AG08395 (cell line): ENCODE data around the gene CLEC1B.
"Not testable (repeated sequence)": the region's sequence is repeated elsewhere in the genome, so short reads cannot be mapped to it uniquely, and the experiment has no call there.

Experiments used
- DNase-seq: peaks from one replicate; pipeline ENCODE4 v3.0.0; 2012; ENCODE audit warnings: mixed read lengths, low spot score

The CLEC1B gene

DNA sequence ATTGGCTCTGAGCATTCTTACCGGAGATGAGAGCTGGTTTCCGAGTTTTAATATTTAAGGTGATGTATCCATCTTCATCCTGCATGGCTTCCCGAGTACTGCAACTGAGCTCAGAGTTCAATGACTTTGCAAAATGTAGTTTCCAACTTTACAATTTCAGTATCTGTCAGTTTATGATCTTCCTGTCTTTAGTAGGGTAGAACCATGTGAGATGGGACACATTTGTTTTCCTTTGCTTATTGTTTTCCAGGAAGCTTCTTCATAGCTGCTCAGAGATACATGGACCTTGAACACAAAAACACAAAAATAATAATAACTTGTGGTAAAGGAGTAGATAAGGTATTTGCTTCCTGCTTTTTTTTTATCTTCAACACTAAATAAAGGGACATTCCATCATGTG, at the start of gene CLEC1B:
CLEC1B (minus strand) TSS at position 106 of the 400 bp plus-strand sequence; CDS start at position 85, 21 bp downstream.
- DNase-seq: no peak

DNA sequence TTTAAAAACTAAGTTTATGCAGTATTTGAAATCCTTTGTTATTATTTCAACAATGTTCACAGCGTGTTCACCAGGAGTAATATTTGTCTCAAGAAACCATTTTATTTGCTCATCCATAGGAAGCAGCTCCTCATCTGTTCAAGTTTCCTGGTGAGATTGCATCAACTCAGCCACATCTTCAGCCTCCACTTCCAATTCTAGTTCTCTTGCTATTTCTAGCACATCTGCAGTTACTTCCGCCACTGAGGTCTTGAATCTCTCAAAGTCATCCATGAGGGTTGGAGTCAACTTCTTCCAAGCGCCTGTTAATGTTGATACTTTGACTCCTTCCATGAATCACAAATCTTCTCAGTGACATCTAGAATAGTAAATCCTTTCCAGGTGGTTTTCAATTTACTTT, 49.6 kb upstream of the CLEC1B start:
- no peak for DNase-seq

DNA sequence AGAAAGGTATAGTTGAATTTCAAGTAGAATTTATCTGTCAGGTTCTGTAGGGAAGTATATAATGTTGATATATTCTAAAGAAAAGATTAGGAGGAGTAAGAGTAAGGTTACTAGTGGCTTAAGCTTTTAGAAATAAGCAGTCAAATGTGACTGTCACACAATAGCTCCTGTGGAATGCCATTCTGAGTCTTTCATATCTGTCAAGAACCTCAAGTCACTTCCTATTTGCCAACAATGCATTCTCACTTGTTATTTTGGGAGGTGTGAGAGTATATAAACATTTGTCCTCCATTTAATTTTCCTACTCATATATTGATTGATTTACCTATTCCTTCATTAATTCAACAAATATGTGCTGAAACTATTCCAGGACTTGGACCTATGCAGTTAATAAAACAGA, 43.2 kb upstream of the CLEC1B start:
- no peak for DNase-seq

DNA sequence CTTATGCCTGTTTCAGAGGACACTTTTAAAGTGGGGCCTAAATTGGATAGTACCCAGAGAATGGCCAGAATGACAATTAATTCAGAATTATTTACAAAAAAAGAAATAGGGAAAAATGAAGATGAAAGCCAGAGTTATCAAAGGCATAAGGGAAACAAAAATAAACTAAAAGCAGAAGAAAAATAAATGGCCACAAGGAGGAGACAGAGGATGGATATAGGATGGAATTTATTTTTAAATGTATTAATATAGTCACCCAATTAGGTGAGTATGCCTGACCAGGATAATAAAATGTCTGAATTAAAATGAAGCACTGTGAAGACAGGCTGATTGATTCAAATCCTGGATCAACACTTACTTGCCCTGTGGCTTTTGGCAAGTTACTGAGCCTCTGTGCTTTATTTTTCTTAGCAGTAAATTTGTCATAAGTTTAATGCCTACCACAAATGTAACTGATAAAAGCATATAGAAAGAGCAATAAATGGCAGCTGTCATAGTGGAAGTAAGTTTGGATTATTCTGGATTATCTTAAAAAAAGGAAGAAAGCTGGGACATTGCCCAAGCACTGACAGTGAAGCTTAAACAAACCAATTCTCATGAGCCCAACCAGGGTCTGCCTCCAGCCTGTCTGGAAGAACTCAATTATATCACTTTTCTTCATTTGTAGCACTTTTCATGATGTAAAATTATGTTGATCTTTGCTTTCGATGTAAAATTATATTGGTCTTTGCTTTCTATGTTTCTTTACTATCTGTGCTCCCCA, 35.0 kb upstream of the CLEC1B start:
- peak; percentile 22 for DNase-seq

DNA sequence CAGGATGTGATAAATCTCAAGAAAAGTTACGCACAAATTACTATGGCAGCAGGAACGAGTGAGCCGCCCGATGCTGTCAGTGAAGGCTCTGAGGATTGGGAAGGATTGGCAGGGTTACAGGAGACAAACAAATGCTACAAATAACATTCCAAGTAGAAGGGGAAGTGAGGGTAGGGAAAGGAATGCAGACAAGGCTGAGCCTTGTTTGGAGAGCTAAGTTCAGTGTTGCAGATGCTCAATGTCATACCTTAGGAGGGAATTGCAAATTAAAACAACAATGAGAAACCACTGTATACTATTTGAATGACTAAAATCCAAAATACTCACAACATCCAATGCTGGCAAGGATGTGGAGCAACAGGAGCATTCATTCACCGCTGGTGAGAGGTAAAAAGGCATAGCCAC, 32.9 kb upstream of the CLEC1B start:
- DNase-seq: peak; percentile 83

DNA sequence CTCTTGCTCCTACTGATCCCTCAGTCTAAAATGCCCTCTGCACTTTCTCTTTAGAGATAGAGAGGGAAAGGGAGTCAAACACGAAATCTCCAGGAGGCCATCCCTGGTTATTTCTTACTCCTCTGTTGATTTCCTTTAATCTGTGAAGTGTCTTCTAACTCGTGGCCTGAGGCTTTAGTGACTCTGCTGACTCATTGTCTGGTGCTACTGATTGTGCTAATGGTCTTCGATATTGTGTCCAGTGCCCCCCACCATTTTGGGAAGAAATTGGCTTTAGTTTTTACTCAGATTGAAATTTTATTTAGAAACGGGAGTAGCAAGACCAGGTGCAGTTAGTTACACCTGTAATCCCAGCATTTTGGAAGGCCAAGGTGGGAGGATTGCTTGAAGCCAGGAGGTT, 32.4 kb upstream of the CLEC1B start:
- DNase-seq: no peak

DNA sequence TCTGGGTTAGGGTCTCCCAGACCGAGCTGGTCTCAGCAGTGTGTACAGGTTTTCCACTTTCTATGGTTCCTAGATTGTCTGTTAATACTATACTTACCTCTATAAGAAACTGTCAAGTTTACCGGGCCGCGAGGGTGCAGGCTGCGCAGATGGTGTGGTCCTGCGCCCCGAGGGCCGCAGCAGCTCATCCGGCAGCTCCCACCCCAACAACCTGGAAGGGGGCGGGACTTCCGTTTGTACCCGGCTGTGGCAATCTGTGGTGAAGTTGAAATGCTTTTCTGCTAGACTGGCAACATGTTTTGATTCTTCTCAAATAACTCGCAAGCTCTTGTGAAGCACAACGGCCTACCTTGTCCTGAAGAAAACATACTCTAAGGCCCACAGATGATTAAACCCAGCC, 31.5 kb upstream of the CLEC1B start, which contains the start of gene CLEC9A:
CLEC9A (plus strand) TSS at position 237 of the 400 bp plus-strand sequence. CDS start 22,006 bp downstream, outside the sequence.
- no peak for DNase-seq

DNA sequence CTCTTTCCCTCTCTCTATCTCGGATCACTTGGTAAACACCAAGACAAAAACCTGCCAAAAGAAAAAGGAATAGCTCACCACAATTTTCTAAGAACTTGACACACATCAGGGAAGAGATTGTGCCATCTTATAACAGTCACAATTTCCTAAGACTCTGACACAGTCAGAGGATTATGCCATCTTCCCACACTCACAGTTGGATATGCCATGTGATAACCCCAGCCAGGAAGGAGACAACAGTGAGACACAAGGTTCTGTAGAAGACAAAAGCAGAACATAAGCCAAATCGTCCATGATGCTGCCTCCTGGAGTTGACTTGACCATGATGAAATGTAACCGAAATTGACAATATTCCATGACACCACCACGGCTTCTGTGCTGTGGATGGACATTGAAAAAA, 28.8 kb upstream of the CLEC1B start:
- peak; percentile 56 for DNase-seq

DNA sequence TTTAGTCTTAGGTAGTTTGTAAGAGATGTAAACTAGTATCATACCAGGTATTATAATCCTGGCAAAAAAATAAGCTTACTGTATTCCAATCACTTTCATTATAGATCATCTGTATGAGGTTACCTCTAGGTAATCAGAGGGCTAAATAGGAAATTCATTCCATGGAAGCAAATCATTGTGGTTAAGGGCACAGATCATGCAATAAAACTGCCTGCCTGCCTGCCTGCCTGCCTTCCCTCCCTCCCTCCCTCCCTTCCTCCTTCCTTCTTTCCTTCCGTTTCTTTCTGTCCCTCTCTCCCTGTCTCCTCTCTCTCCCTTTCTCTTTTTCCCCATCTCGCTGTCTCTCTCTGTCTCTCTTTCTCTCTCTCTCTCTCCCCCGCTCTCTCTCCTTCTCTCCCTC, 28.4 kb upstream of the CLEC1B start:
- DNase-seq: peak; percentile 27

DNA sequence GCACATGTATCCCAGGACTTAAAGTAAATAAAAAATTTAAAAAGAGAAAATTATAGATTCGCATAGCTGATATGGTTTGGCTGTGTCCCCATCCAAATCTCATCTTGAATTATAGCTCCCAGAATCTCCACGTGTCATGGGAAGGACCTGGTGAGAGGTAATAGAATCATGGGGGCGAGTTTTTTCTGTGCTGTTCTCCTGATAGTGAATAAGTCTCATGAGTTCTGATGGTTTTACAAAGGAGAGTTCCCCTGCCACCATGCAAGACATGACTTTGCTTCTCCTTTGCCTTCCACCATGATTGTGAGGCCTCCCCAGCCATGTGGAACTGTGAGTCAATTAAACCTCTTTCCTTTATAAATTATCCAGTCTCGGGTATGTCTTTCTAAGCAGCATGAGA, 27.7 kb upstream of the CLEC1B start:
- DNase-seq: not testable (repeated sequence)

DNA sequence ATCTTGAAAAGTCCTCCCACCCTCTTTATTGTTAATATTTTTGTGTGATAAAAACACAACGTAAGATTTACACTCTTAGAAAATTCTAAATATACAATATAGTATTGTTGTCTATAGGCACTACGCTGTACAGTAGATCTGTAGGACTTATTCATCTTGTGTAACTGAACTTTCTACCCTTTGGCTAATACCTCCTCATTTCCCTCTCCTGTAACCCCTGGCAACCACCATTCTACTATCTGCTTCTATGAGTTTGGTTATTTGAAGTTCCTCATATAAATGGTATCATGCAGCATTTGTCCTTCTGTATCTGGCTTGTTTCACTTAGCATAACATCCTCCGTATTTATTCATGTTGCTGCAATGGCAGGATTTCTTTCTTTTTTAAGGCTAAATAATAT, 26.3 kb upstream of the CLEC1B start:
- no peak for DNase-seq

DNA sequence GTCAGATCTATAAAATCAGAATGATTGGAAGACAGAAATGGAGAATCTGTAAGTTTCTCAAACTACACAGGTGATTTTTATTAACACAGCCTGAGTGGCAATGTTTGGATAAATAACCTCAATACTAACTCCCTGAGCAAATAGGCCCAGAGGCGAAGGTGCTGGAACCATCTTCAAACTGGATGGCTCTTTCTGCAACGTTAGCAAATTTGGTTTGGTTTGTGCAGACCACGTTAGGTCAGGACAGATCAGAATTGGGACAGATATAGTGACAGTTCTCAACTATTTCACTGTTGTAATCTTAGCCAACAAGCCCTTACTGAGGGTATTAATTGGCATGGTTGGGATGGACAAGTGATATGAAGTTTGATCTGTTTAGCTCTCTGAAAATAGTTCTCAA, 22.4 kb upstream of the CLEC1B start:
- no peak for DNase-seq

DNA sequence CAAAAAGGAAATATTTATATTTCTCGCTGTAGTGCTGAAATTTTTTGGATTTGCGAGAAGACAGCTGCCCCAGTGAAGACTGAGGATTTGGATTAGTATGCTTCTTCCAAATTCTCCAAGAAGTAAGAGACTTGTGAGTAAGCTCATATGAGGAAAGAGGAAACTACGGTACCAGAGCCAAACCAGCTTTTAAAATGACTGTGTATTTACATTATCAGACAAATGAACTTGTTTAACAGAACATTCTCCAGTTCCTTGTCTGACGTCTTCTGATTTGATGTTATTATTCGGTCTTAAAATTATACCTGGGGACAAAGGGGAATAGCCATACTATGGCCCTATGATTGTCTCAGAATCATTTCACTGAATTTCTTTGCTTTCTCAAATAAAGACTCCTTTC, 19.5 kb upstream of the CLEC1B start:
- no peak for DNase-seq

DNA sequence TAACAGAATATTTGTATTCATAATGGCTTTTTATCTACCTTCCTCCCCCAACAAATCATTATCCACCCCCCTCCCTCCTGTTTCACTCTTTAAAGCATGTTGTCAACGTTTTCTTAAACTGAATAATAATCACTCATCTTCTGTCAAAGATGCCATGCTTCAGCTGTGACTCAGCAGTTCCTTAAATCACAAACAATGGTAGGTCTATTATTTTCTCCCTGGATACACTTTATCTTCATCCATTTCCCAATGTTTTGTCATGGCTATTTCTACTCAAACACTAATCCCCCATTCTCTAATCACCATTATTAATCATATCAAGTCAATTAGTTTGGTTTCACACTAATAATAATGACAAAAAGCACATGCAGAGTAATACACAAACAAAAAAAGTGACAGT, 18.0 kb upstream of the CLEC1B start:
- peak; percentile 20 for DNase-seq

DNA sequence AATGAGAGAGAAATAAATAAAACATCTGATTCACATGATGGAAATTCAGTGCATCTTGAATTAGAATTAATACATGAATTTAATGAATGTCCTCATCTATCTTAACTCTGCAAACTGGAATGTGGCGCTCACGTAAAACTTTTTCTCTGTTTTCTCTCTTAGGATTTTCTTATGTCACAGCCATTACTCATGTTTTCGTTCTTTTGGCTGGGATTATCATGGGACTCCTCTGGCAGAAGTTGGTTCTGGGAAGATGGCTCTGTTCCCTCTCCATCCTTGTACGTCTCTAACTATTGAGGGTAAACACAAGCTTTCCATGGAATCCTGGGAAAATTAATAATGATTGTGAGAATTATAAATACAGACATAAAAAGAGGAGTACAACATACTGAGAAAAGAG, 16.5 kb upstream of the CLEC1B start:
- DNase-seq: no peak

DNA sequence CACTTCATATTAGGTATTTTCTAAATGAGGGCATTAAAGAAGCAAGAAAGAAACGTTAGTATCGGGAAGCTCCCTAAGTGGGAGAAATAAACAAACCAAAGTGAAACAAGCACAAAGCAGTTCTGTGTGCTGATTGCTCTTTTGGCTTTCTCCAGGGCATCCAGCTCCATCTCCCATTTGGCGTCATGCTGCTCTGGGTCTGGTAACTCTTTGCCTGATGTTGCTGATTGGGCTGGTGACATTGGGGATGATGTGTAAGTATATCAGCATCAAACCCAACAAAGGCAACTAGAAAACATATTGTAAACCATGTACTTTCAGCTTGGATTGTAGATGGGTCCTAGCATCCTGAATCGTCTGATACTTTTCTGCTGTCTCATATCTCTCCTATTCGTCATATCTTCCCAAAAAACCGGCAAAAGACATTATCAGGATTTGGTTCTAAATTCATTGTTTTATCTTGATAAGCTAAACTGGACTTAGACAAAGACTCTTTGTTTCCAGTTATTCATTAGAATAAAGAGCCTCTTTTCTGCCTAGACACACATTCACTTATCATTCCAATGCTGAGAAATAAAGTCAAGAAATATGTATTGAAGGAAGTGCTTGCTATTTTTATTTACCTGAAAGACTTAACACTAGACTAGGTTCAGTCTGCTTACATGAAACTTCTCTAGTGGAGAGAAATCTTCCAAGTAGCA, 13.9 kb upstream of the CLEC1B start:
- no peak for DNase-seq

DNA sequence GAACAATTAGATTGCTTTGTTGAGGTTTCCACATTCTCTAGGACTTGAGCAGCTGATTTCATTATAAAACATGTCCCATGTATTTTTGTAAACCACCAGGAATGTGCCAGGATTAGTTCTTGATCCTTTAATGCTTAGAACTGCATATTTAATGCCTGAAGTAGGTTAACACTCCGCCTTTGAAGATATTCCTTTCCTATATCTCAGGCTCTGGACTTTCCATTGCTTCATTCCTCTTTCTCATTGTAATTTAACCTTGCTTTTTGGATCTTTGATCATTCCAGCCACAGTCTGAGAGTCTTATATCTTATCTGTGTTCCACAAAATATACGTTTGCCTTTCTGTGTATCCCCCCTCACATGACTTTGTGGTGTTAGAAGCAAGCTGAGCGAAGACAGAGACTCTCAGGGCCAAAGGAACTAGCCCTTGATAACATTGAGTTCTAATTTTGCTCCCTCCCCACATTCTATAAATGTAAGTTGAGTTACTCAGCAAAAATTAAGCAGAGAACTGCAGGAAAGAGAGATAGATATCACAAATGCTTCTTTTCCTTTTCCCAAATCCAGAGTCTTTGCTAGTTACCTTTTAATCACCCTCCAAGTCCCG, 2.4 kb upstream of the CLEC1B start:
- DNase-seq: no peak

DNA sequence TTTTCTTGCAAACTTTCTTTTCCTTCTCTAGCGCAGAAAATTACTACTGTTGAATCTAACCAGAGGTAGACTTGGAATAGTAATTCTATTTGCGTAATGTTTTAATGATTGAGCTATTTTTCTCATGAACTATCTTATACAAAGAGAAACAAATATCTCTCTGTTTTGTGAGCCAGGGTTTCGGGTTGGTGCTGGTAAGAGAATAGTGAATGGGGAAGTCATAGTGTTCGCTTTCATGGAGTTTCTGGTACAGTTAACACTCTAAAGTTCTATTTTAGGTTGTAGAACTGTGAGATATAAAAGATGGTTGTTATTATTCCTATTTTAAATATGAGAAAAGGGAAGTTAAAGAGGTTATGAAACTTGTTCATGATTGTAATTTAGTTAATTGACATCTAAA, 6.6 kb downstream of the CLEC1B start:
- DNase-seq: no peak

DNA sequence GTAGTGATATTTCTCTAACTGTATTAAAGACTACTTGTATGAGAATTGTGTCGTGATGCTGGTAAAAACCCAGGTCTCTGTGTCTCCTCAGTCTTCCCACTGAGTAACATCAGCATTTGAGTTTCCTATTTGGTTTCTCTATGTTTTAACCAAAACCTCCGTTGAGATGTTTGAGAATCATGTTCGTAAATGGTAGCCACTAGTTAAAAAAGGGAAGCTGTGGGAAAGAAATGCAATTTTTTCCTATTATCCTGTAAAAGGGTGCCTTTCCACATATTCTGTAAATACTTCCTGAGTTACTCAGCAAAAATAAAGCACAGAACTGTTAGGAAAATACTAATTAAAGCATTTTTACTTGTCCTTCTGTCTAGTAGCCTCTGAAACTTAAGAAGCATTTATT, 7.0 kb downstream of the CLEC1B start:
- no peak for DNase-seq

DNA sequence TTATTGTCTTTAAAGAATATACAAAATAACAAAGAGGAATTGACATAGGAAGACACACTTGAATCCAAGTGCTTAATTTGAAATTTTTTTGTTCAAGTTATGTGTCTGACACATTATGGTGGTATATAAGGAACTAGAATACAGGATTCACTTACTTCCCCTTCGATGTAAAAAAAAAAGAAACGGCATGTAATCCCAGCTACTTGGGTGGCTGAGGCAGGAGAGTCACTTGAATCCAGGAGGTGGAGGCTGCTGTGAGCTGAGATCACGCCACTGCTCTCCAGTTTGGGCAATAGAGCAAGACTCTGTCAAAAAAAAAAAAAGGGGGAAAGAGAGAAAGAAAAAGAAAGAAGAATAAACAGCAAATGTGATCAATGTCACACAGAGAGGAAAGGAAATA, 18.8 kb downstream of the CLEC1B start:
- DNase-seq: no peak

DNA sequence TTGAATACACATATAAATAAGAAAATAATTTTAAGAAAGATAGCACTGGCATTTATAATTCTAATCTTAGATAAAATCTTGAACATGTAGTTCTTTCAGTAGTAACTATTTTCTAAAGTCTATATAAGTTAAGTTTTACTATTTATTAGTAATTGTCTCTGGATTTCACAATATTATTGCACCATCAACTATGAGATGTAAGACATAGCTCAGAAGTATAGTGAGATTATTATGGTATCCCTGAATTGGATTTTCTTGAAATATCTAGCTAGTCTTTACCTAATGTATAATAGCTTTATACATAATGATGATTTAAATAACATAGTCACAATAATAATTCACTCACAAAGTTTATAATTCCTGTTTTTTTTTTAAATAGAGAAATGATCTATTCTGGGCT, 21.0 kb downstream of the CLEC1B start:
- no peak for DNase-seq

DNA sequence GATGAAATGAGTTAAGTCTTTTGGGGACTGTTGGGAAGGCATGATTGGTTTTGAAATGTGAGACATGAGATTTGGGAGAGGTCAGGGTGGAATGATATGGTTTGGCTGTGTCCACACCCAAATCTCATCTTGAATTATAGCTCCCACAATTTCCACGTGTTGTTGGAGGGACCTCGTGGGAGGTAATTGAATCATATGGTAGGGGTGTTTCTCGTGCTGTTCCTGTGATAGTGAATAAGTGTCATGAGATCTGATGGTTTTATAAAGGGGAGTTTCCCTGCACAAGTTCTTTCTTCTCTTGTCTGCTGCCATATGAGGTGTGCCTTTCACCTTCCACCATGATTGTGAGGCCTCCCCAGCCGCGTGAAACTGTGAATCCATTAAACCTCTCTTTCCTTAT, 22.3 kb downstream of the CLEC1B start:
- not testable (repeated sequence) for DNase-seq

DNA sequence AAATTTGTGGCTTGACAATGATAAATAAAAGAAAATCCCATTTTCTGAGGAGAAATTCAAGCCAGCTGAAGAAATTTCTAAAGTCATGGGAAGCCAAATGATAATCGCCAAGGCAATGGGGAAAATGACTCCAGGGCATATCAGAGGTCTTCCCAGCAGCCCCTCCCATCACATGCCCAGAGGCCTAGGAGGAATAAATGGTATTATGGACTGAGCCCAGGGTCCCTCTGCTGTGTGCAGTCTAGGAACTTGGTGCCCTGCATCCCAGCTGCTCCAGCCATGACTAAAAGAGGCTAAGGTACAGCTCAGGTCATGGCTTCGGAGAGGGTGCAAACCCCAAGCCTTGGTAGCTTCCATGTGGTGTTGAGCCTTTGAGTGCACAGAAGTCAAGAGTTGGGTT, 23.3 kb downstream of the CLEC1B start:
- DNase-seq: no peak
